Skeletal muscle tissue (tissue), 4 donors: ENCODE results near the gene SPDEF. TPM values are rescaled to one million over a fixed set of nuclear protein-coding genes. Genes with fewer than 3 reads are reported as not detected.

Experiments used
- H3K27ac ChIP-seq: one replicate; pipeline ENCODE4 v1.7.0; 2013; ENCODE audit warnings: mild to moderate bottlenecking, low read depth, low read length, inconsistent platforms
- H3K27me3 ChIP-seq, 3 donors: one replicate each; pipeline ENCODE4 v1.7.0; 2013; ENCODE audit warnings: low read length in 3 of 3; ENCODE audit not compliant: control insufficient read depth in 3 of 3, insufficient read depth in 3 of 3
- H3K36me3 ChIP-seq, 3 donors: one replicate each; pipeline ENCODE4 v1.7.0; 2013; ENCODE audit warnings: low read length in 3 of 3; ENCODE audit not compliant: control insufficient read depth in 3 of 3, insufficient read depth in 3 of 3
- H3K4me1 ChIP-seq, 3 donors: one replicate each; pipeline ENCODE4 v1.7.0; 2013; ENCODE audit warnings: low read length in 3 of 3, mild to moderate bottlenecking in 3 of 3; ENCODE audit not compliant: control insufficient read depth in 3 of 3, insufficient read depth in 3 of 3
- H3K4me3 ChIP-seq, 3 donors: one replicate each; pipeline ENCODE4 v1.7.0; 2013; ENCODE audit warnings: low read length in 3 of 3
- H3K9ac ChIP-seq, 3 donors: one replicate each; pipeline ENCODE4 v1.7.0; 2013; ENCODE audit warnings: low read length in 3 of 3, mild to moderate bottlenecking in 3 of 3, moderate library complexity in 2 of 3, low read depth in 1 of 3
- H3K9me3 ChIP-seq, 3 donors: one replicate each; pipeline ENCODE4 v1.7.0; 2013; ENCODE audit warnings: low read length in 3 of 3; ENCODE audit not compliant: control insufficient read depth in 3 of 3
- total RNA-seq: library from RNA; depleted of rRNA; stranded (reverse); fragments of >200 nt; gene quantifications from one replicate; pipeline ENCODE4 v1.2.3, GENCODE V29; 2014
- donor health status: Osteomylitis.

Gene SPDEF
- total RNA-seq, 1 donor from 2014 or later: not detected

GRCh38 chr6:34549026-34549803 lies 6.9 kb downstream of the SPDEF start:
- Histone ChIP-seq H3K9me3 (no peaks in the 10 kb centered on the region), H3K36me3 (no peaks in the 10 kb centered on the region), H3K27me3 (peaks cover 0 to 7% (median 0%) of the 10 kb centered on the region in 3 donors), H3K9ac (no peak overlapping the region), H3K4me1 (peaks cover 0 to 3% (median 2%) of the 10 kb centered on the region in 3 donors), H3K27ac (no peak overlapping the region), H3K4me3 (no peak overlapping the region)

- H3K27ac ChIP-seq: no peak overlapping the region
- peaks cover 0 to 7% (median 0%) of the 10 kb centered on the region in 3 donors for H3K27me3 ChIP-seq
- H3K9ac ChIP-seq: no peak overlapping the region
- H3K36me3 ChIP-seq: no peaks in the 10 kb centered on the region
- H3K4me1 ChIP-seq: peaks cover 0 to 3% (median 2%) of the 10 kb centered on the region in 3 donors
- H3K9me3 ChIP-seq: no peaks in the 10 kb centered on the region
- H3K4me3 ChIP-seq: no peak overlapping the region
Measured at GRCh38 chr6:34547701-34548644, 8.2 kb downstream of the SPDEF start.

GRCh38 chr6:34546551-34547321 lies 9.4 kb downstream of the SPDEF start:
- Histone ChIP-seq H3K4me3 (no peak overlapping the region), H3K9me3 (no peaks in the 10 kb centered on the region), H3K27me3 (peaks cover 0 to 4% (median 0%) of the 10 kb centered on the region in 3 donors), H3K4me1 (peaks cover 0 to 3% (median 2%) of the 10 kb centered on the region in 3 donors), H3K27ac (no peak overlapping the region), H3K36me3 (no peaks in the 10 kb centered on the region), H3K9ac (no peak overlapping the region)

GRCh38 chr6:34544776-34545471 lies 11.2 kb downstream of the SPDEF start:
- Histone ChIP-seq H3K27ac (no peak overlapping the region), H3K4me1 (peaks cover 0 to 3% (median 2%) of the 10 kb centered on the region in 3 donors), H3K36me3 (no peaks in the 10 kb centered on the region), H3K27me3 (peaks cover 0 to 4% (median 0%) of the 10 kb centered on the region in 3 donors), H3K9ac (no peak overlapping the region), H3K9me3 (no peaks in the 10 kb centered on the region), H3K4me3 (no peak overlapping the region)

- H3K4me1 ChIP-seq: peaks cover 0 to 3% (median 2%) of the 10 kb centered on the region in 3 donors
- no peak overlapping the region for H3K9ac ChIP-seq
- peaks cover 0 to 4% (median 0%) of the 10 kb centered on the region in 3 donors for H3K27me3 ChIP-seq
- no peaks in the 10 kb centered on the region for H3K36me3 ChIP-seq
- H3K4me3 ChIP-seq: no peak overlapping the region
- H3K27ac ChIP-seq: no peak overlapping the region
- no peaks in the 10 kb centered on the region for H3K9me3 ChIP-seq
Measured at GRCh38 chr6:34544052-34544604, 12.0 kb downstream of the SPDEF start.

GRCh38 chr6:34543421-34543820 lies 12.7 kb downstream of the SPDEF start:
- H3K4me1 ChIP-seq: peaks cover 0 to 3% (median 2%) of the 10 kb centered on the region in 3 donors
- no peak overlapping the region for H3K4me3 ChIP-seq
- no peaks in the 10 kb centered on the region for H3K36me3 ChIP-seq
- no peak overlapping the region for H3K9ac ChIP-seq
- peaks cover 0 to 2% (median 0%) of the 10 kb centered on the region in 3 donors for H3K27me3 ChIP-seq
- H3K9me3 ChIP-seq: no peaks in the 10 kb centered on the region
- no peak overlapping the region for H3K27ac ChIP-seq

- H3K27ac ChIP-seq: no peak overlapping the region
- H3K36me3 ChIP-seq: no peaks in the 10 kb centered on the region
- H3K4me3 ChIP-seq: no peak overlapping the region
- no peaks in the 10 kb centered on the region for H3K9me3 ChIP-seq
- H3K9ac ChIP-seq: no peak overlapping the region
- no peaks in the 10 kb centered on the region for H3K4me1 ChIP-seq
- H3K27me3 ChIP-seq: peaks cover 0 to 2% (median 0%) of the 10 kb centered on the region in 3 donors
Measured at GRCh38 chr6:34540841-34541240, 15.3 kb downstream of the SPDEF start.

- no peak overlapping the region for H3K9ac ChIP-seq
- H3K27ac ChIP-seq: no peak overlapping the region
- no peaks in the 10 kb centered on the region for H3K4me1 ChIP-seq
- no peaks in the 10 kb centered on the region for H3K9me3 ChIP-seq
- peaks cover 0 to 2% (median 0%) of the 10 kb centered on the region in 3 donors for H3K27me3 ChIP-seq
- no peak overlapping the region for H3K4me3 ChIP-seq
- H3K36me3 ChIP-seq: no peaks in the 10 kb centered on the region
Measured at GRCh38 chr6:34540222-34540621, 15.9 kb downstream of the SPDEF start.

GRCh38 chr6:34539181-34539580 lies 16.9 kb downstream of the SPDEF start:
- H3K36me3 ChIP-seq: no peaks in the 10 kb centered on the region
- no peaks in the 10 kb centered on the region for H3K4me1 ChIP-seq
- H3K9me3 ChIP-seq: no peaks in the 10 kb centered on the region
- no peak overlapping the region for H3K4me3 ChIP-seq
- peaks cover 0 to 2% (median 0%) of the 10 kb centered on the region in 3 donors for H3K27me3 ChIP-seq
- H3K9ac ChIP-seq: no peak overlapping the region
- H3K27ac ChIP-seq: no peak overlapping the region
